Cardiac fibroblast (primary cell): ENCODE results near the gene KRT79.

Experiments used
- DNase-seq, 2 donors: peaks; one replicate each; pipeline versions ENCODE4 v3.0.0 to v3.0.0-alpha.2; 2010; ENCODE audit warnings: low read depth in 2 of 2
- H3K4me3 ChIP-seq, 2 donors: replicated peaks in 1 of 2; 1 replicate in 1 of 2; 2 replicates in 1 of 2; pipeline ENCODE4 v1.5.1; 2011; ENCODE audit warnings: low read depth in 2 of 2, low read length in 2 of 2, mild to moderate bottlenecking in 2 of 2, moderate library complexity in 1 of 2
- CTCF ChIP-seq: IDR thresholded peaks from one replicate; pipeline ENCODE4 v1.5.1; 2011; ENCODE audit warnings: low read depth, mild to moderate bottlenecking, low read length, inconsistent platforms

Gene KRT79

GRCh38 chr12:52870361-52871290, 36.5 kb upstream of the KRT79 start:
- peak; percentile 92 for TF ChIP-seq CTCF
- peak; percentile 47 to 54 for DNase-seq
- H3K4me3 ChIP-seq, result no peak overlapping the region

- no peak for DNase-seq
- TF ChIP-seq CTCF, result no peak
- H3K4me3 ChIP-seq, result no peak overlapping the region
These were observed 33.5 kb upstream of the KRT79 start for GRCh38 chr12:52867642-52868041.

- DNase-seq, result no peak
- no peak overlapping the region for H3K4me3 ChIP-seq
- TF ChIP-seq CTCF, result no peak
These were observed 33.0 kb upstream of the KRT79 start for GRCh38 chr12:52867152-52867551.

GRCh38 chr12:52865090-52865944, 31.2 kb upstream of the KRT79 start:
- DNase-seq, result peak; percentile 74 to 84
- H3K4me3 ChIP-seq, result no peak overlapping the region
- peak; percentile 93 for TF ChIP-seq CTCF

GRCh38 chr12:52862023-52862422, 27.9 kb upstream of the KRT79 start:
- DNase-seq, result no peak
- no peak for TF ChIP-seq CTCF
- H3K4me3 ChIP-seq, result no peak overlapping the region

- H3K4me3 ChIP-seq, result no peak overlapping the region
- no peak for TF ChIP-seq CTCF
- no peak for DNase-seq
These were observed 27.4 kb upstream of the KRT79 start for GRCh38 chr12:52861511-52861910.
